Activated CD4-positive, alpha-beta T cell treated with anti-CD3 and anti-CD28 coated beads, Interleukin-2, amount 10 ng/mL, durations not matched to agents 24 days and 14 days (primary cell): ENCODE measurements around the gene FBH1. TPM values are rescaled to one million over a fixed set of nuclear protein-coding genes. Genes with fewer than 3 reads are reported as not detected.
"Not testable (repeated sequence)": the region's sequence is repeated elsewhere in the genome, so short reads cannot be mapped to it uniquely, and the experiment has no call there.

Experiments
- DNase-seq: peaks from one replicate; pipeline ENCODE4 v3.0.0; 2022
- H3K27ac Mint-ChIP-seq: one replicate; pipeline ENCODE4 v1.8.0; 2022; ENCODE audit warnings: mild to moderate bottlenecking, mixed read lengths
- H3K27me3 Mint-ChIP-seq: one replicate; pipeline ENCODE4 v1.8.0; 2022; ENCODE audit warnings: mixed read lengths
- H3K36me3 Mint-ChIP-seq: one replicate; pipeline ENCODE4 v1.8.0; 2022; ENCODE audit warnings: low read depth, mild to moderate bottlenecking, mixed read lengths
- H3K4me1 Mint-ChIP-seq: one replicate; pipeline ENCODE4 v1.8.0; 2021; ENCODE audit warnings: mixed read lengths
- H3K4me3 Mint-ChIP-seq: one replicate; pipeline ENCODE4 v1.8.0; 2022; ENCODE audit warnings: mild to moderate bottlenecking, moderate library complexity, mixed read lengths
- H3K9me3 Mint-ChIP-seq: one replicate; pipeline ENCODE4 v1.8.0; 2021; ENCODE audit warnings: mixed read lengths
- intact Hi-C: fragments of 100-400 bp; cut with micrococcal nuclease; formaldehyde crosslinking; loops from one replicate; pipeline ENCODE4 v1.15.1; 2023
- total RNA-seq: library from RNA; stranded (reverse); gene quantifications from 2 replicates; pipeline ENCODE4 v1.2.3, GENCODE V29; 2022

The FBH1 gene
- total RNA-seq, 1 donor from 2014 or later: 58.4 TPM

- H3K4me1 Mint-ChIP-seq, H3K27me3 Mint-ChIP-seq, intact Hi-C loops, H3K4me3 Mint-ChIP-seq, H3K9me3 Mint-ChIP-seq, DNase-seq, H3K27ac Mint-ChIP-seq, H3K36me3 Mint-ChIP-seq: not testable (repeated sequence)
Observed at GRCh38 chr10:5862981-5863685, 26.9 kb upstream of the FBH1 start.

DNA sequence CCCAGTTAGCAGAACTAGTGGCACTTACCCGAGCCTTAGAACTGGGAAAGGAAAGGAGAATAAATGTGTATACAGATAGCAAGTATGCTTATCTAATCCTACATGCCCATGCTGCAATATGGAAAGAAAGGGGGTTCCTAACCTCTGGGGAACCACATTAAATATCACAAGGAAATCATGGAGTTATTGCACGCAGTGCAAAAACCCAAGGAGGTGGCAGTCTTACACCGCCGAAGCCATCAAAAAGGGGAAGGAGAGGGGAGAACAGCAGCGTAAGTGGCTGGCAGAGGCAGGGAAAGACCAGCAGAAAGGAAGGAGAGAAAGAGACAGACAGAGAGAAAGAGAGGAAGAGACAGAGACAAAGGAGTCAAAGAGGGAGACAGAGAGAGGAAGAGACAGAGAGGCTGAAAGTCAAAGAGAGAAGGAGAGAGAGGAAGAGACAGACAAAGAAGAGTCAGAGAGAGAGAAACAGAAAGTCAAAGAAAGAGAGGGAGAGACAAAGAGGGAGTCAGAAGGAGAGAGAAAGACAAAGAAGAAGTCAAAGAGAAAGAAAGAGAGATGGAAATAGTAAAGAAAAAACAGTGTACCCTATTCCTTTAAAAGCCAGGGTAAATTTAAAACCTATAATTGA lies 23.5 kb upstream of the FBH1 start:
- H3K4me1 Mint-ChIP-seq, DNase-seq, H3K27me3 Mint-ChIP-seq, H3K27ac Mint-ChIP-seq, H3K9me3 Mint-ChIP-seq, H3K36me3 Mint-ChIP-seq, intact Hi-C loops: not testable (repeated sequence)
- peak overlapping the region; percentile 1 for H3K4me3 Mint-ChIP-seq

- H3K9me3 Mint-ChIP-seq, DNase-seq, H3K4me3 Mint-ChIP-seq, H3K27me3 Mint-ChIP-seq, H3K36me3 Mint-ChIP-seq, intact Hi-C loops, H3K27ac Mint-ChIP-seq, H3K4me1 Mint-ChIP-seq: not testable (repeated sequence)
Observed at GRCh38 chr10:5867091-5867615, 22.9 kb upstream of the FBH1 start.

DNA sequence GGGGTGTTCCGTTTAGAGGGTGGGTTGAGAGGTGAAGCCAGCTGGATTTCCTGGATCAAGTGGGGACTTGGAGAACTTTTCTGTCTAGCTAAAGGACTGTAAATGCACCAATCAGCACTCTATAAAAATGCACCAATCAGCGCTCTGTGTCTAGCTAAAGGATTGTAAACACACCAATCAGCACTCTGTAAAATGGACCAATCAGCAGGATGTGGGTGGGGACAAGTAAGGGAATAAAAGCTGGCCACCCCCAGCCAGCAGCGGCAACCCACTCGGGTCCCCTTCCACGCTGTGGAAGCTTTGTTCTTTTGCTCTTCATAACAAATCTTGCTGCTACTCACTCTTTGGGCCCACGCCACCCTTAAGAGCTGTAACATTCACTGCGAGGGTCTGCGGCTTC lies 21.7 kb upstream of the FBH1 start:
- DNase-seq, H3K27me3 Mint-ChIP-seq, H3K27ac Mint-ChIP-seq, H3K36me3 Mint-ChIP-seq, intact Hi-C loops, H3K4me3 Mint-ChIP-seq, H3K9me3 Mint-ChIP-seq, H3K4me1 Mint-ChIP-seq: not testable (repeated sequence)

DNA sequence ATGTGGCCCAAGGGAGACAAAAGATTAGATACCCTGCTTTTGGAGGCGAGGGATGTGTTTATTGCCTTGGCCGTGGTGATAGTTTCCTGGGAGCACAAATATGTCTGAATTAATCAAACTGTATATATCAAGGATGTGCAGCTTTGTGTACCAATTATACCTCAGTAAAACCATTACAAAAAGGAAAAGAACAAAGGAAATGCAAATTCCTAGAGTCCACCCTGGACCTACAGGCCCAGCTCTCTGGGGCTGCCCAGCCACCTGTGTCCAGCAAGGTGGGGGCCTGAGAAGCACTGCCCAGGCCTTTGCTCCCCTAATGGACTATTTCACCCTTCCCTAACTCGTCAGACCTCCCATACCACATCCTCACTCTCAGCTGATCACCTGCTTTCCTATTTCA lies 20.9 kb upstream of the FBH1 start:
- H3K27ac Mint-ChIP-seq: no peak overlapping the region
- peaks cover 4% of the 10 kb centered on the region for H3K9me3 Mint-ChIP-seq
- intact Hi-C loops: no loop called here
- peaks cover 4% of the 10 kb centered on the region for H3K36me3 Mint-ChIP-seq
- H3K4me1 Mint-ChIP-seq: peaks cover 10% of the 10 kb centered on the region
- DNase-seq: no peak
- H3K4me3 Mint-ChIP-seq: no peak overlapping the region
- no peaks in the 10 kb centered on the region for H3K27me3 Mint-ChIP-seq

DNA sequence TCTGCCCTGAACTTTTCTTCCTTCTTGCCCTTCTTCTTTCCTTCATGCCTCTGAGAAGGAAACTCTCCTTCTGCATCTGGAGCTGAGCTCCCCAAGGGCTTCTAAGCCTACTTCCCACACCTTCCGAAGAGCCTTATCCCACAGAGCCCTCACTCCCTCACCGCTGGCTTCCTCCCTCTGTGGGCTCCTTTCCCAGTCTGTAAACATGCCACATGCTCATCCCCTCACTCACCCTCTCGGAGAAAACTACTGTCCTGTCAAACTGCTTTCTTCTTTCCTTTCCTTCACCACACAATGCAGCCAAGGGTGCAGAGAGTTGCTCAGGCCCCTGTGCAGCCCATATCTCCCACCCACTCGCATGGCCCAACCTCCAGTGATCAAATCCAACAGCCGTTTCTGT lies 18.4 kb upstream of the FBH1 start:
- Mint-ChIP-seq H3K4me3 (no peak overlapping the region), H3K27me3 (no peaks in the 10 kb centered on the region), H3K36me3 (peaks cover 14% of the 10 kb centered on the region), H3K27ac (no peak overlapping the region), H3K4me1 (peaks cover 7% of the 10 kb centered on the region), H3K9me3 (peaks cover 4% of the 10 kb centered on the region)
- intact Hi-C loops: loop anchor here (5.0 kb wide), 1 partner anchor 184 kb away; no protein-coding TSS in a partner anchor
- DNase-seq: no peak

- Mint-ChIP-seq H3K27ac (no peak overlapping the region), H3K4me1 (peaks cover 5% of the 10 kb centered on the region), H3K4me3 (peak overlapping the region; percentile 39), H3K9me3 (peaks cover 2% of the 10 kb centered on the region), H3K27me3 (no peaks in the 10 kb centered on the region), H3K36me3 (peaks cover 23% of the 10 kb centered on the region)
- DNase-seq: peak; percentile 91
- intact Hi-C loops: loop anchor here (1.0 to 5.0 kb wide), 3 partner anchors 60 to 245 kb away; partner anchors contain the start of gene GDI2
Observed at GRCh38 chr10:5873515-5873995, 16.5 kb upstream of the FBH1 start.

DNA sequence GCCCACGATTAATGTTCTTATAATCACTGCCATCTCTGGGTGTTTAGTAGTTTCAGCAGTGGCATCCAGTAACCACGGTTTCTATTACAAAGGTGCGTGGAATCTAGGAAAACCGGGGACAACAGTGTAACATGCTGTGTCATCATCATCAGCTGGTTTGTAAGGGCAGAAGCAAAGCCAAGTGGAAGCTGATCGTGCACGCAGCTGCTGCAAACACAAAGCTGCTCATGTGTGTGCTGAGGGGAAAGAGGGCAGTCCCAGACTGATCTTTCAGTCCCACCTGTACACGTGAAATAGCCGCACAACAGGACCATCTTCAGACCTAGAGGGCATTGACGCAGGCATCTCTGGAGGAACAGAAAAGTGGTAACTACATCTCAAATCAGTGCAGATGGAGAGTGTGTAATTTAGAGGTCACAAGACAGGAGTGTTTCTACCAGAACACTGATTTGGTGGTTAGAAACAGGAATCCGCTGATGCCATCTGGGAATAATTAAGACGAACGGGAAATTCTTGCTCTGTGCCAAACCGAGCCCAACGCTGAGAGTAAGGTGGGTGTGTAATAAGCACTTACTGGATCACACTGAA lies 13.8 kb upstream of the FBH1 start:
- H3K4me1 Mint-ChIP-seq: peaks cover 5% of the 10 kb centered on the region

DNA sequence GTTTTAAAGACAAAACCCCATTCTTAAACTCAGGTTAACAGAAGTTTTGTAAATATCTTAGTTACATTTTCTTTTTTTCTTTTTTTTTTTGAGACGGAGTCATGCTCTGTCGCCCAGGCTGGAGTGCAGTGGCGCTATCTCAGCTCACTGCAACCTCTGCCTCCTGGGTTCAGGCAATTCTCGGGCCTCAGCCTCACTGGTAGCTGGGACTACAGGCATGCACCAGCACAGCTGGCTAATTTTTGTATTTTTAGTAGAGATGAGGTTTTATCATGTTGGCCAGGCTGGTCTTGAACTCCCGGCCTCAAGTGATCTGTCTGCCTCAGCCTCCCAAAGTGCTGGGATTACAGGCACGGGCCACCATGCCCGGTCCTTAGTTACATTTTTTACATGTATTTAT lies 13.0 kb upstream of the FBH1 start:
- intact Hi-C loops, H3K27ac Mint-ChIP-seq, H3K4me3 Mint-ChIP-seq, H3K4me1 Mint-ChIP-seq, H3K27me3 Mint-ChIP-seq, DNase-seq, H3K9me3 Mint-ChIP-seq: not testable (repeated sequence)
- H3K36me3 Mint-ChIP-seq: peaks cover 27% of the 10 kb centered on the region

More for the DNA sequence above, 13.8 kb upstream of the FBH1 start:
- no peak overlapping the region for H3K4me3 Mint-ChIP-seq
- intact Hi-C loops: no loop called here
- H3K36me3 Mint-ChIP-seq: peaks cover 25% of the 10 kb centered on the region
- H3K27ac Mint-ChIP-seq: no peak overlapping the region
- no peak for DNase-seq
- H3K27me3 Mint-ChIP-seq: no peaks in the 10 kb centered on the region
- no peaks in the 10 kb centered on the region for H3K9me3 Mint-ChIP-seq

DNA sequence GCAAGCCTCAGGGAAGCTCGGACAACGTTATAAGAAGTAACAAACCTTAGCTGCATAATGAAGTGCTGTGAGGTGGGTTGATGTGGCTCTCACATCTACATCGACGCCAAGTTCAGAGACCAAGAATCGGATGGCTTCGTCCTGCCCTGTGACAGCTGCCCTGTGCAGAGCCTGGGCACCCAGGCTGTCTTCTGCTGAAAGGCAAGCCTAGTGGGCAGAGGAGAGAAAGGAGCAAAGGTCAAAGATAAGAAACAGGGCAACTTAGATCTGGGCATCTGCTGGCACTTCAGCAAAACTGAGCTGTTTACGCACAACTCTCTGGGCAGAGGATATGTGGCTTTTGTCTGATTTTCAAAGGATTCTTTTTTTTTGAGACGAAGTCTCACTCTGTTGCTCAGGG lies 7.1 kb upstream of the FBH1 start:
- H3K9me3 Mint-ChIP-seq: no peaks in the 10 kb centered on the region
- H3K4me3 Mint-ChIP-seq: no peak overlapping the region
- DNase-seq: no peak
- peaks cover 7% of the 10 kb centered on the region for H3K4me1 Mint-ChIP-seq
- no peak overlapping the region for H3K27ac Mint-ChIP-seq
- intact Hi-C loops: no loop called here
- no peaks in the 10 kb centered on the region for H3K27me3 Mint-ChIP-seq
- H3K36me3 Mint-ChIP-seq: peaks cover 52% of the 10 kb centered on the region

- no peaks in the 10 kb centered on the region for H3K27me3 Mint-ChIP-seq
- intact Hi-C loops: loop anchor here (5.0 kb wide), 2 partner anchors 167 to 193 kb away; no protein-coding TSS in a partner anchor
- no peaks in the 10 kb centered on the region for H3K9me3 Mint-ChIP-seq
- H3K4me3 Mint-ChIP-seq: no peak overlapping the region
- peaks cover 47% of the 10 kb centered on the region for H3K36me3 Mint-ChIP-seq
- no peak for DNase-seq
- H3K27ac Mint-ChIP-seq: no peak overlapping the region
- peaks cover 17% of the 10 kb centered on the region for H3K4me1 Mint-ChIP-seq
Observed at GRCh38 chr10:5885619-5886018, 4.4 kb upstream of the FBH1 start.

DNA sequence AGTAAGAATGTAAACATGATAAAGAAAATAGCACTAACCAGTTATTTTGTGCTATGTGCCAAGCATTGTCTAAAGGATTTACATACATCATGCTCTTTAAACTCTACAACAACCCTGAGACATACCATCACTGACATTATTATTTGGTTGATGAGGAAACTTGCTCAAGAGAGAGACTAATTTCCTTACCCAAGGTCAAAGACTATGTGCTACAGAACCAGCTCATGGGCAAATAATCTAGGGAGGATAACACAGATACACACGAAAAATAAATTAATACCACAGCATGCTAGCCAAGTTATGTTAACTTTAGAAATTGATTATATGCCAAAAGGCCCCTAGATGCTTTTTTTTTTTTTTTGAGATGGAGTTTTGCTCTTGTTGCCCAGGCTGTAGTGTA lies 3.0 kb upstream of the FBH1 start:
- intact Hi-C loops: loop anchor here (5.0 kb wide), 2 partner anchors 165 to 195 kb away; no protein-coding TSS in a partner anchor
- H3K27me3 Mint-ChIP-seq: no peaks in the 10 kb centered on the region
- peak overlapping the region; percentile 32 for H3K4me3 Mint-ChIP-seq

DNA sequence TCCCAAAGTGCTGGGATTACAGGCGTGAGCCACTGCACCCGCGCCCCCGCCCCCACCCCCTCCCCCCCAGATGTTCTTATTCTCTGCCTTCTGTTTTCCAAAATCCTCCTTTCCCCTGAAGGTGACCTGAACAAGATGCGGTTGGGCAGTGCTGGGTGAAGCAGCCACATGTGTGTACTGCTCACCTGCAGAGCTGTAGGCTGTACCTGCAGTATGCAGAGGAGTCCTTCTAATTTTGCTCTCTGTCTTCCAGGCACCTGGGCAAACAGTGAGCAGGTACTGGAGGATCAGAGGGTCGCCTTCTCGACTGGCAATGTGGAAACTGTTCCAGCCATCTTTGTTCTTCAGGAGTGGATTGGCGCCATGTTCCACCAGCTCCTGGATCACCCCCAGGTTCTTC lies 2.4 kb upstream of the FBH1 start:
- intact Hi-C loops: loop anchor here (5.0 kb wide), 2 partner anchors 165 to 195 kb away; no protein-coding TSS in a partner anchor
- Mint-ChIP-seq H3K27me3 (no peaks in the 10 kb centered on the region), H3K9me3 (no peaks in the 10 kb centered on the region), H3K27ac (no peak overlapping the region), H3K36me3 (peaks cover 45% of the 10 kb centered on the region), H3K4me3 (peak overlapping the region; percentile 87), H3K4me1 (peaks cover 33% of the 10 kb centered on the region)
- no peak for DNase-seq

More for the DNA sequence above, 3.0 kb upstream of the FBH1 start:
- no peak for DNase-seq
- Mint-ChIP-seq H3K36me3 (peaks cover 48% of the 10 kb centered on the region), H3K9me3 (no peaks in the 10 kb centered on the region), H3K4me1 (peaks cover 28% of the 10 kb centered on the region), H3K27ac (no peak overlapping the region)

GRCh38 chr10:5888351-5888750 lies 1.7 kb upstream of the FBH1 start:
- peaks cover 36% of the 10 kb centered on the region for H3K4me1 Mint-ChIP-seq

More at GRCh38 chr10:5888351-5888750, 1.7 kb upstream of the FBH1 start:
- Mint-ChIP-seq H3K36me3 (peaks cover 43% of the 10 kb centered on the region), H3K27ac (peak overlapping the region; percentile 40), H3K9me3 (no peaks in the 10 kb centered on the region), H3K4me3 (peak overlapping the region; percentile 87), H3K27me3 (no peaks in the 10 kb centered on the region)
- DNase-seq: no peak
- intact Hi-C loops: loop anchor here (5.0 kb wide), 2 partner anchors 164 to 196 kb away; no protein-coding TSS in a partner anchor
